H9 (cell line): Measurements from ENCODE around the gene TRPC4AP. TPM values are rescaled to one million over a fixed set of nuclear protein-coding genes. Genes with fewer than 3 reads are reported as not detected.

Experiments
- DNase-seq: peaks from one replicate; pipeline ENCODE4 v3.0.0-alpha.2; 2017
- H2AFZ ChIP-seq: one replicate; pipeline ENCODE4 v1.6.1; 2013; ENCODE audit warnings: mild to moderate bottlenecking, low read length, control low read depth, moderate library complexity
- H2AK5ac ChIP-seq: 2 replicates; pipeline ENCODE4 v1.6.1; 2013; ENCODE audit warnings: low read length, control low read depth, mixed read lengths; ENCODE audit not compliant: insufficient read length
- H2BK120ac ChIP-seq: one replicate; pipeline ENCODE4 v1.6.1; 2013; ENCODE audit warnings: low read depth, mild to moderate bottlenecking, low read length, control low read depth, inconsistent platforms; ENCODE audit not compliant: poor library complexity, severe bottlenecking
- H2BK12ac ChIP-seq: 2 replicates; pipeline ENCODE4 v1.6.1; 2013; ENCODE audit warnings: low read length, control low read depth, mixed read lengths, low read depth; ENCODE audit not compliant: insufficient read length
- H2BK15ac ChIP-seq: 2 replicates; pipeline ENCODE4 v1.6.1; 2013; ENCODE audit warnings: low read depth, low read length, control low read depth
- H2BK20ac ChIP-seq: one replicate; pipeline ENCODE4 v1.6.1; 2013; ENCODE audit warnings: low read depth, mild to moderate bottlenecking, low read length, control low read depth, inconsistent platforms; ENCODE audit not compliant: poor library complexity, severe bottlenecking
- H2BK5ac ChIP-seq: 2 replicates; pipeline ENCODE4 v1.6.1; 2013; ENCODE audit warnings: low read length, control low read depth, mixed read lengths; ENCODE audit not compliant: insufficient read length
- H3K14ac ChIP-seq: 2 replicates; pipeline ENCODE4 v1.6.1; 2013; ENCODE audit warnings: low read length, control low read depth; ENCODE audit not compliant: insufficient read depth
- H3K18ac ChIP-seq: 2 replicates; pipeline ENCODE4 v1.6.1; 2013; ENCODE audit warnings: low read depth, mild to moderate bottlenecking, mixed read lengths, low read length, control low read depth; ENCODE audit not compliant: insufficient read length
- H3K23ac ChIP-seq: 2 replicates; pipeline ENCODE4 v1.6.1; 2013; ENCODE audit warnings: low read length, control low read depth, mixed read lengths, low read depth; ENCODE audit not compliant: insufficient read length
- H3K23me2 ChIP-seq: 2 replicates; pipeline ENCODE4 v1.6.1; 2013; ENCODE audit warnings: low read depth, mild to moderate bottlenecking, mixed read lengths, low read length, control low read depth; ENCODE audit not compliant: insufficient read length, poor library complexity, severe bottlenecking
- H3K27ac ChIP-seq: 2 replicates; pipeline ENCODE4 v1.5.1; 2013; ENCODE audit warnings: low read length, control low read depth, mixed read lengths, low read depth; ENCODE audit not compliant: insufficient read length
- H3K27me3 ChIP-seq: 2 replicates; pipeline ENCODE4 v1.6.1; 2013; ENCODE audit warnings: low read length, control low read depth, inconsistent platforms; ENCODE audit not compliant: insufficient read depth
- H3K4ac ChIP-seq: 2 replicates; pipeline ENCODE4 v1.6.1; 2013; ENCODE audit warnings: low read depth, mild to moderate bottlenecking, control low read depth, inconsistent platforms, low read length, moderate library complexity
- H3K4me1 ChIP-seq: 2 replicates; pipeline ENCODE4 v1.6.1; 2013; ENCODE audit warnings: low read length, control low read depth, inconsistent platforms; ENCODE audit not compliant: insufficient read depth
- H3K4me2 ChIP-seq: 2 replicates; pipeline ENCODE4 v1.6.1; 2013; ENCODE audit warnings: low read length, control low read depth, mixed read lengths; ENCODE audit not compliant: insufficient read length, insufficient read depth
- H3K56ac ChIP-seq: 2 replicates; pipeline ENCODE4 v1.6.1; 2013; ENCODE audit warnings: low read depth, mild to moderate bottlenecking, mixed read lengths, low read length, control low read depth; ENCODE audit not compliant: insufficient read length
- H3K79me1 ChIP-seq: 2 replicates; pipeline ENCODE4 v1.6.1; 2013; ENCODE audit warnings: low read depth, mild to moderate bottlenecking, moderate library complexity, low read length, control low read depth, inconsistent platforms; ENCODE audit not compliant: insufficient read depth, poor library complexity, severe bottlenecking
- H3K79me2 ChIP-seq: 2 replicates; pipeline ENCODE4 v1.6.1; 2013; ENCODE audit warnings: low read length, control low read depth, inconsistent platforms; ENCODE audit not compliant: insufficient read depth
- H3K9ac ChIP-seq: 2 replicates; pipeline ENCODE4 v1.6.1; 2013; ENCODE audit warnings: low read length, control low read depth, mixed read lengths; ENCODE audit not compliant: insufficient read length; ENCODE audit errors: extremely low read depth
- H3K9me3 ChIP-seq: one replicate; pipeline ENCODE4 v1.6.1; 2013; ENCODE audit warnings: low read depth, low read length, inconsistent platforms; ENCODE audit not compliant: control insufficient read depth
- H3T11ph ChIP-seq: one replicate; pipeline ENCODE4 v1.6.1; 2013; ENCODE audit warnings: mild to moderate bottlenecking, low read length, control low read depth, inconsistent platforms
- H4K20me1 ChIP-seq: one replicate; pipeline ENCODE4 v1.6.1; 2013; ENCODE audit not compliant: control insufficient read depth, insufficient read length, insufficient read depth
- H4K5ac ChIP-seq: 2 replicates; pipeline ENCODE4 v1.6.1; 2013; ENCODE audit warnings: low read depth, mild to moderate bottlenecking, mixed read lengths, low read length, control low read depth; ENCODE audit not compliant: insufficient read length
- H4K8ac ChIP-seq: replicated peaks from 2 replicates; pipeline ENCODE4 v1.6.1; 2013; ENCODE audit warnings: low read length, control low read depth, mixed read lengths, low read depth; ENCODE audit not compliant: insufficient read length
- H4K91ac ChIP-seq: 2 replicates; pipeline ENCODE4 v1.6.1; 2013; ENCODE audit warnings: low read depth, mild to moderate bottlenecking, moderate library complexity, mixed read lengths, low read length, control low read depth; ENCODE audit not compliant: insufficient read length
- H3K27ac Mint-ChIP-seq, 3 experiments: 2 replicates in 2 of 3; 3 replicates in 1 of 3; pipeline ENCODE4 v1.8.0; 2020 to 2021; ENCODE audit warnings: mixed read lengths in 3 of 3, mild to moderate bottlenecking in 1 of 3, moderate library complexity in 1 of 3
- H3K27me3 Mint-ChIP-seq: 2 replicates; pipeline ENCODE4 v1.8.0; 2021; ENCODE audit warnings: low read depth, mild to moderate bottlenecking, moderate library complexity, mixed read lengths
- H3K36me3 Mint-ChIP-seq, 3 experiments: 2 replicates in 2 of 3; 3 replicates in 1 of 3; pipeline ENCODE4 v1.8.0; 2020 to 2021; ENCODE audit warnings: low read depth in 3 of 3, mixed read lengths in 3 of 3; ENCODE audit not compliant: insufficient read depth in 1 of 3
- H3K4me1 Mint-ChIP-seq, 2 experiments: 2 replicates each; pipeline ENCODE4 v1.8.0; 2020; ENCODE audit warnings: mixed read lengths in 2 of 2
- H3K4me3 Mint-ChIP-seq, 2 experiments: 2 replicates in 1 of 2; 3 replicates in 1 of 2; pipeline ENCODE4 v1.8.0; 2020 to 2021; ENCODE audit warnings: mild to moderate bottlenecking in 2 of 2, mixed read lengths in 2 of 2, moderate library complexity in 1 of 2
- H3K9me3 Mint-ChIP-seq, 2 experiments: 2 replicates in 1 of 2; 3 replicates in 1 of 2; pipeline ENCODE4 v1.8.0; 2020; ENCODE audit warnings: mild to moderate bottlenecking in 2 of 2, mixed read lengths in 2 of 2, moderate library complexity in 1 of 2
- CTCF ChIP-seq: fragments of 200-600 bp; sonication (generic); conservative IDR thresholded peaks from 3 replicates; pipeline ENCODE4 v1.8.0; 2021; ENCODE audit warnings: antibody characterized with exemption, mild to moderate bottlenecking
- WGBS: extraction: QIAGEN DNeasy Blood & Tissue Kit; methylation state at CpG from one replicate; pipeline ENCODE4 v1.1.7; 2013; ENCODE audit warnings: missing lambda C conversion rate, low lambda C conversion rate, mixed read lengths; ENCODE audit not compliant: insufficient read length; ENCODE audit errors: extremely low coverage; 5-methylcytosine and 5-hydroxymethylcytosine counted together
- total RNA-seq: library from RNA; stranded (reverse); gene quantifications from 2 replicates; pipeline ENCODE4 v1.2.1, GENCODE V29; 2021

Gene TRPC4AP
- total RNA-seq, 1 experiment from 2014 or later = 93.9 TPM

GRCh38 chr20:35088231-35089145, 4.1 kb downstream of the TRPC4AP start:
- Histone ChIP-seq H3K23me2 (peaks cover 13% of the 10 kb centered on the region), H3K9me3 (no peaks in the 10 kb centered on the region), H4K5ac (no peak overlapping the region), H2BK12ac (no peak overlapping the region), H3K4ac (no peak overlapping the region), H2BK20ac (no peak overlapping the region), H2BK120ac (no peak overlapping the region), H4K8ac (no peak overlapping the region), H4K20me1 (no peaks in the 10 kb centered on the region), H3K14ac (no peak overlapping the region), H3K23ac (no peak overlapping the region), H3K4me2 (no peak overlapping the region), H3K27me3 (no peaks in the 10 kb centered on the region), H3K4me1 (no peaks in the 10 kb centered on the region; the same call in 1 of the 2 replicates), H4K91ac (no peak overlapping the region), H2BK5ac (no peak overlapping the region), H3K27ac (no peak overlapping the region), H3K79me2 (peaks cover 19% of the 10 kb centered on the region; the same call in 1 of the 2 replicates), H2AK5ac (no peak overlapping the region), H2BK15ac (no peak overlapping the region), H3T11ph (no peak overlapping the region), H3K56ac (no peak overlapping the region), H3K79me1 (no peaks in the 10 kb centered on the region), H3K18ac (no peak overlapping the region), H2AFZ (no peak overlapping the region), H3K9ac (no peak overlapping the region)
- Mint-ChIP-seq H3K27ac (peak overlapping the region in 1 of 3 experiments; percentile 76; a peak in 1 of 7 replicates), H3K9me3 (no peaks in the 10 kb centered on the region), H3K4me1 (peaks cover 23 to 30% of the 10 kb centered on the region in 2 experiments), H3K27me3 (peaks cover 7% of the 10 kb centered on the region; the same call in 1 of the 2 replicates), H3K36me3 (peaks cover 7 to 18% (median 13%) of the 10 kb centered on the region in 3 experiments; a peak in 6 of 7 replicates), H3K4me3 (no peak overlapping the region)
- WGBS = no CpG with 5 or more reads among the region's 2 CpGs
- no peak for TF ChIP-seq CTCF
- DNase-seq = no peak
